Osteocyte (in vitro differentiated cells): ENCODE data around the gene DARS1. TPM values are rescaled to one million over a fixed set of nuclear protein-coding genes. Genes with fewer than 3 reads are reported as not detected.
A peak's percentile ranks its signal among the peaks of the same experiment; 100 is the strongest.

Source experiments
- DNase-seq: peaks from one replicate; pipeline ENCODE4 v3.0.0; 2021; ENCODE audit warnings: mixed read lengths; ENCODE audit not compliant: unreplicated experiment; ENCODE audit errors: extremely low spot score
- H3K27ac Mint-ChIP-seq: one replicate; pipeline ENCODE4 v1.8.0; 2021; ENCODE audit warnings: mild to moderate bottlenecking, mixed read lengths; ENCODE audit not compliant: unreplicated experiment
- H3K27me3 Mint-ChIP-seq: one replicate; pipeline ENCODE4 v1.8.0; 2021; ENCODE audit warnings: mixed read lengths; ENCODE audit not compliant: unreplicated experiment
- H3K36me3 Mint-ChIP-seq: one replicate; pipeline ENCODE4 v1.8.0; 2021; ENCODE audit warnings: mixed read lengths; ENCODE audit not compliant: unreplicated experiment
- H3K4me1 Mint-ChIP-seq: one replicate; pipeline ENCODE4 v1.8.0; 2021; ENCODE audit warnings: mixed read lengths; ENCODE audit not compliant: unreplicated experiment
- H3K4me3 Mint-ChIP-seq: one replicate; pipeline ENCODE4 v1.8.0; 2021; ENCODE audit warnings: mild to moderate bottlenecking, moderate library complexity, mixed read lengths; ENCODE audit not compliant: unreplicated experiment
- H3K9me3 Mint-ChIP-seq: one replicate; pipeline ENCODE4 v1.8.0; 2021; ENCODE audit warnings: mixed read lengths; ENCODE audit not compliant: unreplicated experiment
- total RNA-seq: library from RNA; stranded (reverse); gene quantifications from 2 replicates; pipeline ENCODE4 v1.2.1, GENCODE V29; 2021
- TF ChIP-seq, protein P1 (sequence below): fragments of 200-600 bp; sonication (generic); IDR thresholded peaks from 2 replicates; pipeline ENCODE4 v1.5.0; 2021; ENCODE audit warnings: antibody characterized with exemption, mild to moderate bottlenecking, moderate library complexity

The DARS1 gene
- total RNA-seq, 1 donor from 2014 or later: 48.3 TPM

GRCh38 chr2:135862718-135863117, 122.7 kb downstream of the DARS1 start:
- TF ChIP-seq, protein P1, sequence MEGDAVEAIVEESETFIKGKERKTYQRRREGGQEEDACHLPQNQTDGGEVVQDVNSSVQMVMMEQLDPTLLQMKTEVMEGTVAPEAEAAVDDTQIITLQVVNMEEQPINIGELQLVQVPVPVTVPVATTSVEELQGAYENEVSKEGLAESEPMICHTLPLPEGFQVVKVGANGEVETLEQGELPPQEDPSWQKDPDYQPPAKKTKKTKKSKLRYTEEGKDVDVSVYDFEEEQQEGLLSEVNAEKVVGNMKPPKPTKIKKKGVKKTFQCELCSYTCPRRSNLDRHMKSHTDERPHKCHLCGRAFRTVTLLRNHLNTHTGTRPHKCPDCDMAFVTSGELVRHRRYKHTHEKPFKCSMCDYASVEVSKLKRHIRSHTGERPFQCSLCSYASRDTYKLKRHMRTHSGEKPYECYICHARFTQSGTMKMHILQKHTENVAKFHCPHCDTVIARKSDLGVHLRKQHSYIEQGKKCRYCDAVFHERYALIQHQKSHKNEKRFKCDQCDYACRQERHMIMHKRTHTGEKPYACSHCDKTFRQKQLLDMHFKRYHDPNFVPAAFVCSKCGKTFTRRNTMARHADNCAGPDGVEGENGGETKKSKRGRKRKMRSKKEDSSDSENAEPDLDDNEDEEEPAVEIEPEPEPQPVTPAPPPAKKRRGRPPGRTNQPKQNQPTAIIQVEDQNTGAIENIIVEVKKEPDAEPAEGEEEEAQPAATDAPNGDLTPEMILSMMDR: no peak
- Mint-ChIP-seq H3K9me3 (no peaks in the 10 kb centered on the region), H3K27me3 (no peaks in the 10 kb centered on the region), H3K4me3 (no peak overlapping the region), H3K4me1 (peaks cover 10% of the 10 kb centered on the region), H3K27ac (peak overlapping the region; percentile 53), H3K36me3 (peaks cover 21% of the 10 kb centered on the region)
- no peak for DNase-seq

Other genes starting within 250 kb of the DARS1 start
- 109 and 118 TPM in 2 replicates for gene UBXN4, start 243.8 kb downstream of the DARS1 start, total RNA-seq
- not detected in 2 replicates for gene LCT, start 148.4 kb downstream of the DARS1 start, total RNA-seq
- gene MCM6, start 109.2 kb downstream of the DARS1 start, total RNA-seq: 26.2 and 28.3 TPM in 2 replicates
- not detected in 2 replicates for gene CXCR4, start 132.5 kb upstream of the DARS1 start, total RNA-seq